Activated naive CD4-positive, alpha-beta T cell treated with anti-CD3 and anti-CD28 coated beads, Interleukin-2, amount 10 ng/mL, durations not matched to agents 7 days and 5 days (primary cell): Measurements from ENCODE around the gene FYB2.

Experiments used
- CTCF ChIA-PET: fragments of 350-600 bp; sonication (Branson Sonifier 250); formaldehyde crosslinking; loops from one replicate; lab custom pipeline; 2021; ENCODE audit warnings: antibody characterized with exemption; lab: Charles Lee
- DNase-seq: peaks from one replicate; pipeline ENCODE4 v3.0.0-alpha.2; 2020
- H3K27ac Mint-ChIP-seq: one replicate; pipeline ENCODE4 v1.8.0; 2021; ENCODE audit warnings: mild to moderate bottlenecking, moderate library complexity, mixed read lengths
- H3K27me3 Mint-ChIP-seq: one replicate; pipeline ENCODE4 v1.8.0; 2021; ENCODE audit warnings: mild to moderate bottlenecking, mixed read lengths
- H3K36me3 Mint-ChIP-seq: one replicate; pipeline ENCODE4 v1.8.0; 2021; ENCODE audit warnings: mixed read lengths
- H3K4me1 Mint-ChIP-seq: one replicate; pipeline ENCODE4 v1.8.0; 2021; ENCODE audit warnings: mixed read lengths
- H3K4me3 Mint-ChIP-seq: one replicate; pipeline ENCODE4 v1.8.0; 2021; ENCODE audit warnings: mild to moderate bottlenecking, moderate library complexity, mixed read lengths
- H3K9me3 Mint-ChIP-seq: one replicate; pipeline ENCODE4 v1.8.0; 2021; ENCODE audit warnings: mixed read lengths

The FYB2 gene

GRCh38 chr1:56819387-56819899 is at the start of gene FYB2:
Gene FYB2 (minus strand): TSS chr1:56819404. CDS start chr1:56819290, 114 bp downstream.
- DNase-seq, result no peak
- Mint-ChIP-seq H3K4me3 (no peak within 1 kb of the TSS), H3K27ac (no peak within 1 kb of the TSS), H3K27me3 (no peaks in the 10 kb centered on the region), H3K9me3 (no peaks in the 10 kb centered on the region), H3K4me1 (no peaks in the 10 kb centered on the region), H3K36me3 (no peaks in the 10 kb centered on the region)
- CTCF ChIA-PET, result interaction anchor here (1.2 kb wide), 1 partner anchor 22 kb away, joined by 3 read pairs; no protein-coding TSS in a partner anchor

GRCh38 chr1:56868761-56869160 is 49.6 kb upstream of the FYB2 start:
- Mint-ChIP-seq H3K27me3 (no peaks in the 10 kb centered on the region), H3K4me1 (no peaks in the 10 kb centered on the region), H3K4me3 (no peak overlapping the region), H3K9me3 (no peaks in the 10 kb centered on the region), H3K36me3 (no peaks in the 10 kb centered on the region), H3K27ac (no peak overlapping the region)
- no peak for DNase-seq
- CTCF ChIA-PET, result no interaction called here

GRCh38 chr1:56867491-56867890 is 48.3 kb upstream of the FYB2 start:
- Mint-ChIP-seq H3K4me1 (no peaks in the 10 kb centered on the region), H3K9me3 (no peaks in the 10 kb centered on the region), H3K27me3 (no peaks in the 10 kb centered on the region), H3K4me3 (no peak overlapping the region), H3K27ac (no peak overlapping the region), H3K36me3 (no peaks in the 10 kb centered on the region)
- DNase-seq, result no peak
- CTCF ChIA-PET, result no interaction called here

GRCh38 chr1:56866656-56867055 is 47.5 kb upstream of the FYB2 start:
- Mint-ChIP-seq H3K27me3 (no peaks in the 10 kb centered on the region), H3K4me3 (no peak overlapping the region), H3K27ac (no peak overlapping the region), H3K4me1 (no peaks in the 10 kb centered on the region), H3K36me3 (no peaks in the 10 kb centered on the region), H3K9me3 (no peaks in the 10 kb centered on the region)
- DNase-seq, result no peak
- CTCF ChIA-PET, result no interaction called here

- Mint-ChIP-seq H3K4me1 (no peaks in the 10 kb centered on the region), H3K9me3 (no peaks in the 10 kb centered on the region), H3K4me3 (no peak overlapping the region), H3K36me3 (no peaks in the 10 kb centered on the region), H3K27ac (no peak overlapping the region), H3K27me3 (no peaks in the 10 kb centered on the region)
- CTCF ChIA-PET, result no interaction called here
- DNase-seq, result no peak
These were observed 45.2 kb upstream of the FYB2 start for GRCh38 chr1:56864430-56864829.

- Mint-ChIP-seq H3K4me1 (no peaks in the 10 kb centered on the region), H3K27me3 (no peaks in the 10 kb centered on the region), H3K4me3 (no peak overlapping the region), H3K36me3 (no peaks in the 10 kb centered on the region), H3K9me3 (no peaks in the 10 kb centered on the region), H3K27ac (no peak overlapping the region)
- CTCF ChIA-PET, result no interaction called here
- no peak for DNase-seq
These were observed 44.2 kb upstream of the FYB2 start for GRCh38 chr1:56863265-56863992.

- CTCF ChIA-PET, result no interaction called here
- H3K4me3 Mint-ChIP-seq, result no peak overlapping the region
- DNase-seq, result no peak
- H3K4me1 Mint-ChIP-seq, result no peaks in the 10 kb centered on the region
- H3K36me3 Mint-ChIP-seq, result no peaks in the 10 kb centered on the region
- no peak overlapping the region for H3K27ac Mint-ChIP-seq
- H3K9me3 Mint-ChIP-seq, result no peaks in the 10 kb centered on the region
- no peaks in the 10 kb centered on the region for H3K27me3 Mint-ChIP-seq
These were observed 40.1 kb upstream of the FYB2 start for GRCh38 chr1:56859287-56859686.

- Mint-ChIP-seq H3K9me3 (no peaks in the 10 kb centered on the region), H3K27ac (no peak overlapping the region), H3K4me1 (no peaks in the 10 kb centered on the region), H3K27me3 (no peaks in the 10 kb centered on the region), H3K4me3 (no peak overlapping the region), H3K36me3 (no peaks in the 10 kb centered on the region)
- CTCF ChIA-PET, result no interaction called here
- DNase-seq, result no peak
These were observed 37.0 kb upstream of the FYB2 start for GRCh38 chr1:56856186-56856585.

- Mint-ChIP-seq H3K27me3 (no peaks in the 10 kb centered on the region), H3K4me3 (no peak overlapping the region), H3K9me3 (no peaks in the 10 kb centered on the region), H3K4me1 (no peaks in the 10 kb centered on the region), H3K27ac (no peak overlapping the region), H3K36me3 (no peaks in the 10 kb centered on the region)
- DNase-seq, result no peak
- CTCF ChIA-PET, result no interaction called here
These were observed 36.0 kb upstream of the FYB2 start for GRCh38 chr1:56855190-56855589.

- DNase-seq, result no peak
- Mint-ChIP-seq H3K27ac (no peak within 1 kb of the TSS), H3K4me3 (no peak within 1 kb of the TSS), H3K9me3 (no peaks in the 10 kb centered on the region), H3K36me3 (no peaks in the 10 kb centered on the region), H3K4me1 (no peaks in the 10 kb centered on the region), H3K27me3 (no peaks in the 10 kb centered on the region)
- CTCF ChIA-PET, result no interaction called here
These were observed 35.4 kb upstream of the FYB2 start, which contains the start of gene C8A for GRCh38 chr1:56854521-56855099. Gene C8A (plus strand): TSS chr1:56854797. CDS start chr1:56854902, 105 bp downstream.

GRCh38 chr1:56852476-56852875 is 33.3 kb upstream of the FYB2 start:
- Mint-ChIP-seq H3K36me3 (no peaks in the 10 kb centered on the region), H3K4me3 (no peak overlapping the region), H3K9me3 (no peaks in the 10 kb centered on the region), H3K27me3 (peaks cover 2% of the 10 kb centered on the region), H3K4me1 (no peaks in the 10 kb centered on the region), H3K27ac (no peak overlapping the region)
- CTCF ChIA-PET, result no interaction called here
- no peak for DNase-seq

GRCh38 chr1:56850922-56851321 is 31.7 kb upstream of the FYB2 start:
- CTCF ChIA-PET, result no interaction called here
- Mint-ChIP-seq H3K36me3 (no peaks in the 10 kb centered on the region), H3K4me3 (no peak overlapping the region), H3K27me3 (peaks cover 5% of the 10 kb centered on the region), H3K9me3 (no peaks in the 10 kb centered on the region), H3K4me1 (no peaks in the 10 kb centered on the region), H3K27ac (no peak overlapping the region)
- no peak for DNase-seq

GRCh38 chr1:56850411-56850810 is 31.2 kb upstream of the FYB2 start:
- H3K4me1 Mint-ChIP-seq, result no peaks in the 10 kb centered on the region
- DNase-seq, result no peak
- no peak overlapping the region for H3K4me3 Mint-ChIP-seq
- no peak overlapping the region for H3K27ac Mint-ChIP-seq
- CTCF ChIA-PET, result no interaction called here
- H3K27me3 Mint-ChIP-seq, result peaks cover 5% of the 10 kb centered on the region
- H3K9me3 Mint-ChIP-seq, result no peaks in the 10 kb centered on the region
- no peaks in the 10 kb centered on the region for H3K36me3 Mint-ChIP-seq

GRCh38 chr1:56849750-56850149 is 30.5 kb upstream of the FYB2 start:
- no peak for DNase-seq
- no peak overlapping the region for H3K27ac Mint-ChIP-seq
- CTCF ChIA-PET, result no interaction called here
- H3K36me3 Mint-ChIP-seq, result no peaks in the 10 kb centered on the region
- H3K4me1 Mint-ChIP-seq, result no peaks in the 10 kb centered on the region
- H3K9me3 Mint-ChIP-seq, result no peaks in the 10 kb centered on the region
- H3K27me3 Mint-ChIP-seq, result peaks cover 5% of the 10 kb centered on the region
- H3K4me3 Mint-ChIP-seq, result no peak overlapping the region

- H3K27me3 Mint-ChIP-seq, result peaks cover 9% of the 10 kb centered on the region
- H3K4me1 Mint-ChIP-seq, result no peaks in the 10 kb centered on the region
- DNase-seq, result no peak
- H3K36me3 Mint-ChIP-seq, result no peaks in the 10 kb centered on the region
- H3K4me3 Mint-ChIP-seq, result no peak overlapping the region
- no peak overlapping the region for H3K27ac Mint-ChIP-seq
- CTCF ChIA-PET, result no interaction called here
- no peaks in the 10 kb centered on the region for H3K9me3 Mint-ChIP-seq
These were observed 26.1 kb upstream of the FYB2 start for GRCh38 chr1:56845343-56845742.
